Islet of Langerhans (tissue), 1 donor: ENCODE data around the gene PHACTR2.
"Not testable (repeated sequence)": the region's sequence is repeated elsewhere in the genome, so short reads cannot be mapped to it uniquely, and the experiment has no call there.

Experiments used
- FAIRE-seq: peaks from one replicate; lab custom pipeline; 2011; peaks lifted over from hg19 to GRCh38; lab: Jason Lieb, UNC

The PHACTR2 gene

DNA sequence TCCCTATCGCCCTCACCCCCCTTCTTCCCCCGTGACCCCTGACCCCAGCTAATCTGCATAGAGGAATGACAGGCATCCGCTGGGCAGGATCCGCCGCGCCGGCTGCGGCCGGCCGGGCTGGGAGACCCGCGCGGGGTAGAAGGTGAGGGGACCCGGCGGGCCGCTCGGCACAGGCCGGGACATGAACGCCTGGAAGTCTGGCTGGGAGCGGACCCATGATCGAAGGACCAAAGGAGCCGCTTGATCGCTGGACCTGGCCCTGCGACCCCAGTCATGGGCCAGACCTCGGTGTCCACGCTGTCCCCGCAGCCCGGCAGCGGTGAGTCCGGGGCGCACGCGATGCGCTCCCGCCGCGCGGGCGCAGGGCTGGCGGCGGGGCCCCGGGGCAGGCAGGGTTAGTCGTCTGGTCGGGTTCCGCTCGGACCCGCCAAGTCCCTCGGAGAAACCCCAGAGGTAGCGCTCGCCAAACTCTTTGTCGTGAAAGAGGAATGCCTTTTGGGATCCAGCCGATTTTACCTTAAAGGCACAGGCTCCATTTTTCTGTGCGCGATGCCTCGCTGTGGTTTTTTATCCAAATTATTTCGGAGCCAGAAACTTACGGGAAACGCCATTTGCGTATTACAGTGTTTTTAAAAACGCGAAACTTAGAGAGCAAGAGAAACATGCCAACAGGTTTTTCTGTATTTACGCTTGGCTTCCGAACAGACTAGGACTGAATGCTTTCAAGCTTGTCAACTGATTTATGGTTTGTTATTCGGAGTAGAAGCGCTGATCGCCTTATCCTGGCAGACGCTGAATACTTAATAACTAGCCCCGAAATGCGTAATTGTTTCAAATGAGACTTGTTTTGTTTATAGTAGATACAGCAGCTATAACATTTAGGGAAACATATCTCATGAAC is at the start of gene PHACTR2:
PHACTR2 (plus strand) TSS at position 75 of the 901 bp plus-strand sequence; CDS start at position 274, 199 bp downstream.
- FAIRE-seq, result peak; percentile 98

DNA sequence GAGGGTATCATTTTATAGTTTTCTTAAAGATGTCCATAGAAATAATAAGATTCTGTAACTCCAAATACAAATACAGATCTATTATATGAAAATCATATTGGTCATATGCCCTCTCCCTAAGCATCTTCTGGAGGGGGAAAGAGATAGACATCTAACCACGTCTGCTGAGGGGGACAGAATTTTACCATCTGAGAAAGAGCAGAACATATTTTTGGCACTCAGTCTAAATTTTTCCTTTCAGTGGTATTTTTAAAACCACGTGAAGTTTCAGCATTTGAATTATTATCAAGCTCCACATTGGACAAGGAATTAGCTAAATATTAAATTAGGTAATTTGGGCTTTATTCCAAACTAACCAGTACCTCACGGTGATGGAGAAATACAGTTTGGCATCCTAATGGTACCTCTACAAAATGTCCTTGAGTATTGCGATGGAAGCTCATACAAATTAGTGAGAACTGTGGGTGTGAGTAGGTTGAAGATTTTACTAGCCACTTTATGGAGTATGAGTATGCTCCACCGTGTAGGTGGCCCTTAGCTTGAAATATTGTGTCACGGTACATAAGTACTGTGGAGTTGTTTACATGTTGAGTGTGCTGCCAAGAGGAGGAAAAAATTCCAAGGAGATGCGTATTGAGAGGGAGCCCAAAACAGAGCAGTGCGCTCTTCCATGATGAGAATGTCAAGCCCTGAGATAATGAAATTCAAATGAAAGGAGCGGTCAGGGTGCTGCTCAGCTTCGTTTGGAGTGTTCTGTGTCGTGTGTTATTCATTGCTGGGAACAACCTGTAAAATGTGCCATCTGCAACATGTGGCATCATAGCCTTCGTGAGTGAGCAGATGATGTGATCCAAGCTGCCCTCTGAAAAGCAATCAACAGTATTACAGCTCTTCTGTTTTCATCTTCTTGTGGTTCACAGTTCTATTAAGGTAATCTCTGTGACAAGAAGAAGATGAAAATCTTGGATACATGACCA is 48.4 kb upstream of the PHACTR2 start:
- peak; percentile 62 for FAIRE-seq

DNA sequence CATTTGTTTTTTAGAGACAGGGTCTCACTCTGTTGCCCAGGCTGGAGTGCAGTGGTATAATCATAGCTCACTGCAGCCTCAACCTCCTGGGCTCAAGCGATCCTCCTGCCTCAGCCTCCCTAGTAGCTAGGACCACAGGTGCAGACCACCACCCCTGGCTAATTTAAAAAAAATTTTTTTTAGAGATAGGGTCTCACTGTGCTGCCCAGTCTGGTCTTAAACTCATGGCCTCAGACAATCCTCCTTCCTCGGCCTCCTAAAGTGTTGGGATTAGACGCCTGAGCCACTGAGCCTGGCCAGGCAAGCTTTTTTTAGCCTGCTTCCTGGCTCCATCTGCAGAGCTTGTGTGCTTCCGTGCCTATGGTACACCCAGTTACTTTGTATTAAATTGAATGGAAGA is 46.6 kb upstream of the PHACTR2 start:
- not testable (repeated sequence) for FAIRE-seq

DNA sequence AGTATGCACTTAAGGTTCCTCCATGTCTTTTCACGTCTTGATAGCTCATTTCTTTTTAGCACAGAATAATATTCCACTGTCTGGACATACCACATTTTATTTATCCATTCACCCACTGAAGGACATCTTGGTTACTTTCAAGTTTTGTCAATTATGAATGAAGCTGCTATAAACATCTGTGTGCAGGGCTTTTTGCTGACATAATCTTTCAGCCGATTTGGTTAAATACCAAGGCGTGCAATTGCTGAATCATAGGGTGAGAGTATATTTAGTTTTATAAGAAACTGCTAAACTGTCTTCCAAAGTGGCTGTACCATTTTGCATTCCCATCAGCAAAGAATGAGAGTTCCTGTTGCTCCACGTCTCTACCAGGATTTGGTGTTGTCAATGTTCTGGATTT is 44.9 kb upstream of the PHACTR2 start:
- FAIRE-seq, result no peak

DNA sequence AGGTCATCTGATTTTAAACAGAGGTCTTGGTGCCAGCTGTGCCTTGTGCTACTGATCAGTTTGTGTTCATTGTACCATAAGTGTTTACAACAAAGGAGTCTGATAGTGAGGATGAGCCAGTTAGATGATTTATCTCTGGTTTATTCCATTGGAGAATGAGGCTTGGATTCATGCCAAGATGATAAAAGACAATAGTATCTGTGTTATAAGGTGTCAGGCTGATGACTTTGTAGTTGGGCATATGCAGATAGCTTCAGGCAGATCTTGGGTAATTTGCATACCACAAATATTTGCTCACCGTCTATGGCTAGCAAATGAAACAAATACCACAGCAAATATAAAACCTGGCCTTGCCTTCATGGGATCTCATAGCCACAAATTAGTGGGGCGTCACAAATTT is 43.3 kb upstream of the PHACTR2 start:
- FAIRE-seq, result no peak

DNA sequence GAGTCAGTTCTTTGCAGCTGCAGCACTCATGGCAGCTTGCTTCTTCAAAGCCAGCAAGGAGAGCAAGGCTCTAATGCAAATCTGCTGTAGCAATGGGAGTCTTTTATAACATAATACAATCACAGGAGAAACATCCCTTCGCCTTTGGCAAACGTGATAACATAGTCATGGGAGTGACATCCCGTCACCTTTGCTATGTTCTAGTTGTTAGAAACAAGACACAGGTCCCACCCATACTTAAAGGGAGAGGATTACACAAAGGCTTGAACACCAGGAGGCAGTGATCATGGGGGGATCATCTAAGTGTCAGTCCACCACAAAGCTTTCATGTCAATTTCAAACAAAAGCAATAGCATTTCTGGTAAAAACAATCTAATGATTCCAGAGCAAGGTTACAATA is 40.1 kb upstream of the PHACTR2 start:
- FAIRE-seq, result no peak

DNA sequence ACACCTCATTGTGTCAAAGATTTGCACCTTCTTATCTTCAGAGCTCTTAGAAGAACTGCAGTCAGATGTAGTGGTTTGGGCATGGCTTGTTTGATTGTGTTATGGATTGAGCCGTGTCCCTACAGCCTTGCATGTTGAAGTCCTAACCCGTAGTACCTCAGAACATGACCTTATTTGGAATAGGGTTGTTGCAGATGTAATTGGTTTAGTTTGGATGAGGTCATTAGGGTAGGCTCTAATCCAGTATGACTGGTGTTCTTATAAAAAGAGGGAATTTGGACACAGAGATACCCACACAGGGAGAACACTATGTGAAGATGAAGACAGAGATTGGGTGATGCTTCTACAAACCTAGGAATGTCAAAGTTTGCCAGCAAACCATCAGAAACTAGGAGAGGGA is 35.4 kb upstream of the PHACTR2 start:
- no peak for FAIRE-seq

DNA sequence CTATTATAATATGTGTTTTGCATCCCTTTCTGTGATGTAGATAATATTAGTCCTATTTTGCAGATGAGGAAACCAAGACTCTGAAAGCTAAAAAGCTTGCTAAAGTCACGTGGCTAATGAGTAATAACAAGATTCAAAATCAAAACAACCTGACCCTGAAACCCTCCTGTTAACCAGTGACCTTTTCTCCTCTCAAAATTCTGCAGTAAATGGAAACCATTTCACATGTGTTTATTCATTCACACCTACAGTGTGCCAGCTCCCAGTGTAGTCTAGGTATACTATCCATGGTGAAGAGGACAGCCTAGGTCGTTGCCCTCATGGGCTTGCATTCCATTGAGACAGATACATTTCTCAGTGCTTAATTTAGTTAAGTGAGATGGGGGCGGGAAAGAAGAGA is 30.6 kb upstream of the PHACTR2 start:
- FAIRE-seq, result no peak

DNA sequence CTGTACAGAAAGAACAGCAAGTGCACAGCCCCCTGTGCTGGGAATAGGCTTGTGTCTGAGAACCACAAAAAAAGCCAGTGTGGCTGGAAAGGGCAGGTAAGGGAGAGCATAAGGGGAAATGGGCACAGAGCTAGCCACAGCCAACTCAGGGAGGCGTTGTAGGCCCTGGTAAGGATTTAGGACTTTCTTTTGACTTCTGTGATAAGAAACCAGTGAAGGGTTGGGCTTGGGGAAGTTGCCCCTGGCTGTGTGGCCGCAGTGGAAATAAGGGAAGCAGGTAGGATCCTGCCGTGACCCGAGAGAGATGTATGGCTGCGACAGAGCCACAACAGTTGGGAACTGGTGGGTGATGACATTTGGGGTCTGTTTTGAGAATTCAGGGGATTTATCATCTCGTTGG is 30.0 kb upstream of the PHACTR2 start:
- FAIRE-seq, result no peak

DNA sequence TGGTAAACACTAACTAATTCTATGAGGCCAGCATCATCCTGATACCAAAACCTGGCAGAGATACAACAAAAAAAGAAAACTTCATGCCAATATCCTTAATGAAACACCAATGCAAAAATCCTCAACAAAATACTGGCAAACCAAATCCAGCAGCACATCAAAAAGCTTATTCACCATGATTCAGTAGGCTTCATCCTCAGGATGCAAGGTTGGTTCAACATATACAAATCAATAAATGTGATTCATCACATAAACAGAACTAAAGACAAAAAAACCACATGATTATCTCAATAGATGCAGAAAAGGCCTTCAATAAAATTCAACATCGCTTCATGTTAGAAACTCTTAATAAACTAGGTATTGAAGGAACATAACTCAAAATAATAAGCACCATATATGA is 28.4 kb upstream of the PHACTR2 start:
- FAIRE-seq, result not testable (repeated sequence)

DNA sequence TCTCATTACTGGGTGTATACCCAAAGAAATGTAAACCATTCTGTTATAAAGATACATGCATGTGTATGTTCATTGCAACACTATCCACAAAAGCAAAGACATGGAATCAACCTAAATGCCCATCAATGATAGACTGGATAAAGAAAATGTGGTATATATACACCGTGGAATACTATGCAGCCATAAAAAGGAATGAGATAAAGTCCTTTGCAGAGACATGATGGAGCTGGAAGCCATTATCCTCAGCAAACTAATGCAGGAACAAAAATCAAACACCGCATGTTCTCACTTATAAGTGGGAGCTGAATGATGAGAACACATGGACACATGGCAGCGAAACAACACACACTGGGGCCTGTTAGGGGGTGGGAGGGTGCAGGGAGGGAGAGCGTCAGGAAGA is 26.4 kb upstream of the PHACTR2 start:
- not testable (repeated sequence) for FAIRE-seq

DNA sequence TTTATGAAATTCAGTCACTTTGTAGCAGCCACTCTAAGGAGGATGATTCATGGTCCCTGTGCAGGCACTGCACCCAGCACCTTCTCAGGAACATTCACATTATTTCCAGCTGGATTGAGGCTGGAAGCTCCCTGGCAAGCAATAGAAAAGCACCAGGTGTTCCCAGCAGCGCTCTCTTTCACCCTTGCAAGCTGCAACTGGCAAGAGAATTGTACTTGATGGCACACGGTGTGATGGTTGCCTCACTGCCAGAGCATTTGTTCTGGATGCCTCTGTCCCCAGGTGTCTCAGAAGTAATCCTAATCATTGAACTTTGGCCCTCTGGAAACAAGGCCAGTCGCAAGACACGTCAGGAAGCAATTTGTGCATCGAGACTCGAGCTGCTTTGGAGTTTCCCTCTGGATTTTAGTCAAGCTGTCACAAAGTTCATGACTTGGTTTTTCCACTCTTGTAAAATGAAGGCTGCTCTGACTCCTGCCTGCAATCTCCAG is 24.9 kb upstream of the PHACTR2 start:
- FAIRE-seq, result peak; percentile 49

DNA sequence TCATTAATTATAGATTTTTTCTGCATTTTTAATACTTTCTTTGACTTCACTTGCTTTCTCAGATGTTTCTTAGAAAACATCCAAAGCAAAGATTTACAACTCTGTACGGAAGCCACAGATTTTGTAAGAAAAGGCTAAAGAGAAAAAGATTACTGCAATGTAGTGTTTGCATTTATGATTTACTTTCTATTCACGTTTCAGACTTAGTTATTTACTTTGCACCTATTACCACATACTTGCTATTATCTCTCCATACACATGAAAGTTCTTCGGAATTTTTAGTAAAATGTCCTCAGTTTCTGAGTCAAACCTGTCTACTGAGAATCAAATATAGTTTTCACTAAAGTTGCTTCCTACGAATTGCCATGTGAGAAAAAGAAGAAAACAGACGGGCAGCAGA is 22.2 kb upstream of the PHACTR2 start:
- FAIRE-seq, result no peak

DNA sequence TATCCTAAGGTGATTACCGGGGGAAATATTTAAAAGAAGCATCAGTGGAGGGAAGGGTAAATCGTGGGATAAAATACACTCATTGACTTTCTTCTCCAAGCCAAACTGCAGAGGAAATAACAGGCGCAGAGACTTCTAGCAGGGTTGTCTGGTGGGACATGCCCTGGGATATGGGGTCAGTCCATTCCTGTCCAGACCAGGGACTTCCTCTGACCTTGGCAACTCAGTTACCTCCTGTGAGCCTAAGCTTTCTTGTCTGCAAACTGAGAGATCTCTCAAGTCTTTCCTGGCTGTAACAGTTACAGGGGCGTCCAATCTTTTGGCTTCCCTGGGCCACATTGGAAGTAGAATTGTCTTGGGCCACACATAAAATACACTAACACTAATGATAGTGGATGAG is 21.7 kb upstream of the PHACTR2 start:
- no peak for FAIRE-seq

DNA sequence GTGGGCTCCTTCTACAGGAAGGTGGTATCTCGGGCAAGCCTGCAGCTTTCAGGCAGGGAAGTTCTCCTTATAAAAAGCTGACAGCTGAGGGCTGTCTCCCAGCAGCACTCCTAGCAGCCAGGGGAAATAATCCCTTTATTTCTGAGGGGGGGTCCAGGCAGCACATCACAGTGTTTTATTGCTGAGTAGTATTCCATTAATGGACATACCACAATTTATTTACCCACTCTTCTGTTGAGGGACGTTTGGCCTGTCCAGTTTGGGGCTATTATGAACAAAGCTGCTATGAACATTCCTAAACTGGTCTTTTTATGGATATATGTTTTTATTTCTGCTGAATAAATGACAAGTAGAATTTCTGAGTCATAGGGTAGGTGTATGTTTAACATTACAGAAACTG is 20.0 kb upstream of the PHACTR2 start:
- no peak for FAIRE-seq

DNA sequence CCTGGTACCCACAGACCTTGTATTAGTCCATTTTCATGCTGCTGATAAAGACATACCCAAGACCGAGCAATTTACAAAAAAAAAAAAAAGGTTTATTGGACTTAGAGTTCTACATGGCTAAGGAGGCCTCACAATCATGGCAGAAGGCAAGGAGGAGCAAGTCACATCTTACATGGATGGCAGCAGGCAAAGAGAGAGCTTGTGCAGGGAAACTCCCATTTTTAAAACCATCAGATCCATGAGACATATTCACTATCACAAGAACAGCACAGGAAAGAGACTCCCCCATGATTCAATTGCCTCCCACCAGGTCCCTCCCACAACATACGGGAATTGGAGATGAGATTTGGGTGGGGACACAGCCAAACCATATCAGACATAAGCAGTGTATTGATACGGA is 17.6 kb upstream of the PHACTR2 start:
- not testable (repeated sequence) for FAIRE-seq

DNA sequence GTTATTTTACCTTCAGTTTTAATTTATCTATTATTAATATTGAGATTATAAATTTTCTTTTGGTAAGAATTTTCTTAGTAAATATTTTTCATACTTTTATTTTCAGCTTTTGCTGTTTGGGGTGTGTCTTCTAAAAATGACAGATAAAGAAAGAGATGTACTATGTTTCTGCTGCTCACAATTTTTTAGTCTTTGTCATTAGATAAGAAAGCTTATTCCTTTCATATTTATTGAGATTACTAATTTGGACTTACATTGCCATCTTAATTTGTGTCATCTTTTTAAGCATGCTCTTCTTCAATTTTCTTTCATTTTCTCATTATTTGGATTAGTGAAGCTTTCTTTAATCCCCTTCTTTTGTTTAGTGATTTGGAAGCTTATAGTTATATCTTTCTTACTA is 13.6 kb upstream of the PHACTR2 start:
- peak; percentile 9 for FAIRE-seq

DNA sequence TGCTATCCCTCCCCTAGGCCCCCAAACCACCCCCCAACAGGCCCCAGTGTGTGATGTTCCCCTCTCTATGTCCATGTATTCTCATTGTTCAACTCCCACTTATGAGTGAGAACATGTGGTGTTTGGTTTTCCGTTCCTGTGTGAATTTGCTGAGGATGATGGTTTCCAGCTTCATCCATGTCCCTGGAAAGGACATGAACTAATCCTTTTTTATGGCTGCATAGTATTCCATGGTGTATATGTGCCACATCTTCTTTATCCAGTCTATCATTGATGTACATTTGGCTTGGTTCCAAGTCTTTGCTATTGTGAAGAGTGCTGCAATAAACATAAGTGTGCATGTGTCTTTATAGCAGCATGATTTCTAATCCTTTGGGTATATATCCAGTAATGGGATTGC is 11.8 kb upstream of the PHACTR2 start:
- FAIRE-seq, result not testable (repeated sequence)

DNA sequence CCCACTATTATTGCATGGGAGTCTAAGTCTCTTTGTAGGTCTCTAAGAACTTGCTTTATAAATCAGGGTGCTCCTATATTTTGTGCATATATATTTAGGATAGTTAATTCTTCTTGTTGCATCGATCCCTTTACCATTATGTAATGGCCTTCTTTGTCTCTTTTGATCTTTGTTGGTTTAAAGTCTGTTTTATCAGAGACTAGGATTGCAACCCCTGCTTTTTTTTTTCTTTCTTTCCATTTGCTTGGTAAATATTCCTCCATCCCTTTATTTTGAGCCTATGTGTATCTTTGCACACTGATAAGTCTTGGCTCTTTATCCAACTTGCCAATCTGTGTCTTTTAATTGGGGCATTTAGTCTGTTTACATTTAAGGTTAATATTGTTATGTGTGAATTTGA is 8.3 kb upstream of the PHACTR2 start:
- FAIRE-seq, result not testable (repeated sequence)

DNA sequence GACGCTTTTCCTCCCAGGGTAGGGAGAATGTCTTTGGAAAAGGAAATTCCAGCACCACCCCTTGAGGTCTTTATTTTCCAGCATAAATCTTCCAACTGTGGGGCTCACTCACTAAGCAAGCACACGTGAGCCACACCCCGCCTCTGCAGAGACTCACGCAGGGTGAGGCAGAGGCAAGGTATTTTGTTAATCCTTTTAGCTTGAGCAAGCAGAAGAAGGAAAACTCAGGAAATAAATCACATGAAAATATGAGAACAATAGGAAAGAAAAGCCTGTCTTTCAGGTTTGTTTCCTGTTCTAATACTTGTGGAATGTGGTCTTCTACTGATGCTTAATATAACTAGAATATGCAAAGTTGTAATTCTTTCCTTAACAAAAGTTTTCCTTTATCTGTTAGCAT is 4.1 kb upstream of the PHACTR2 start:
- FAIRE-seq, result no peak

DNA sequence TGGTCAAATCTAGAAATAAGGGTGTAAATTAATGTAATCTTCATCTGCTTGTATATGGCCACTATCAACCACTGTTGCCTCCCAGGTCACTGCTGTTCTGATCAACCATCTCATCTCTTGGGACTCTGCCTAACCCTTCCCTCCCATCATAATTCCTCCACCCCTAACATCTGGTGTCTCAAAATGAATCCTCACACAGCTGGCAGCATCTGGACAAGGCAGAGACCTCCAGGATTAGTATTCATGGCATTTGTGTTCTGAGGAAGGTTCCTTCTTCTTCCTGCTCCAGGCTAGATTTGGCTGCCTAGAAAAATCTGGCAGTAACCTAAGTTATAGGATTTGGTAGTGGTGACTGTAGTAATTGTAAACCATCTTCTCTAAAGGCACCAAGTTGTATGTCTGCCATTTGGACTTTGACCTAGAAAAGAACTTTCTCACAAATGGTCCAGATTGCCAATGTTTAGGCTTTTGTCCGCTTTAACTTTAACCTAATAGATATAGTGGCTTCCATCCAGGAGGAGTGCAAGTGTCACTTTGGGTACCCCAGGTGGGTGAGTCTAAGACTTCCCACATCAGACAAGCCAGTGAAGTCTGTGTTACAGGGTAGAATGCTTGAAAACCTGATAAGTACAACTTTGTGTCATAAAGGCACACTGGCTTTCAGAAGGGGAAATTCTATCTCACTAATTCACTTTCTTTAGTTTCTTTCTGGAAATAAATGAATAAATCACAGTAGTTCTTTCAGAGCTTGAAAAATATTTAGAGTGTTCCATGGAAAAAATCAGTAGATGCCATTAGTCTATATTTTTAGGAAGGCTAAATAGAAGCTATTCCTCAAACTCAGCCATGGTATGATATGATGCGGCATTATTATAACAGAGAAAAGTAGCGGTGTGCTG is 3.0 kb upstream of the PHACTR2 start:
- FAIRE-seq, result no peak

DNA sequence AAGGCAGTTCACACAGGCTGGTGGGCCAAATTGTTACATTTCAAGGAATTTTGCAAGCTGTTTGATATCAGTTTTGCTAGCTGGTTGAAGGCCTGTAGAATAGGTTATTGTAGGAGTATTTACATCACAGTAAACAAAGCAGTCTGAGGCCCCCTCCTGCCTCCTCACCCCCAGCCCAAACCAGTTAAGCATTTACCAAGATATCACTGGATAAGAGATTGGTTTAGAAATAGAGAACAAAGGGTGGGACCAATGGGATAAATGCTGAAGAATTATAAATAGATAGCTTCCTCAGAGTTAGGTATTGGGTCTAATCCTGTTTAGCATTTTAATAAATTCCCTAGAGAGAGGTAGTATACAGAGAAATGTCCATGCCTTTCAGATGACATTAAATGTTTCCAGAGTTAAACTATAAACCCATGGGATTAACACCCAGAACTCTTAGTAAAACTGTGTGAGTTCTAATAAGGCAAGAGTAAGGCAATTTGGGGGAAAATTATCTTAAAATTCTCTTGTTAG is 2.3 kb upstream of the PHACTR2 start:
- no peak for FAIRE-seq
